Measurements from ENCODE around the gene NUP62.

- TF ChIP-seq CTCF (IDR thresholded peaks at IDR 0.05; ENCODE audit: borderline replicate concordance, extremely low read depth, low read length, poor library complexity, severe bottlenecking): no peak
- TF ChIP-seq EZH2 (IDR thresholded peaks at IDR 0.05; ENCODE audit: borderline replicate concordance, low read depth, low read length, severe bottlenecking): no peak
Observed at GRCh38 chr19:49950956-49951526, 21.7 kb upstream of the NUP62 start.
